ENCODE measurements around the gene TMEM255B. TPM values are rescaled to one million over a fixed set of nuclear protein-coding genes. Genes with fewer than 3 reads are reported as not detected.
A peak's percentile ranks its signal among the peaks of the same experiment; 100 is the strongest.
"Not testable (repeated sequence)": the region's sequence is repeated elsewhere in the genome, so short reads cannot be mapped to it uniquely, and the experiment has no call there.

TMEM255B gene
- 2.7 TPM for total RNA-seq

- DNase-seq, result peak; percentile 84
Measured at GRCh38 chr13:113758651-113759524, at the start of gene TMEM255B. TMEM255B (plus strand) TSS chr13:113759226; CDS start chr13:113759270, 44 bp downstream.

- no peak for DNase-seq
Measured at GRCh38 chr13:113722921-113723320, 36.1 kb upstream of the TMEM255B start.

GRCh38 chr13:113723410-113724015 lies 35.5 kb upstream of the TMEM255B start:
- no peak for DNase-seq

GRCh38 chr13:113724016-113724758 lies 34.8 kb upstream of the TMEM255B start:
- DNase-seq, result no peak

- DNase-seq, result peak; percentile 85
Measured at GRCh38 chr13:113724780-113725315, 34.2 kb upstream of the TMEM255B start.

- not testable (repeated sequence) for DNase-seq
Measured at GRCh38 chr13:113725329-113726105, 33.5 kb upstream of the TMEM255B start.

- peak; percentile 39 for DNase-seq
Measured at GRCh38 chr13:113726106-113726821, 32.8 kb upstream of the TMEM255B start.

- DNase-seq, result no peak
Measured at GRCh38 chr13:113726961-113727411, 32.0 kb upstream of the TMEM255B start.

- no peak for DNase-seq
Measured at GRCh38 chr13:113728571-113729054, 30.4 kb upstream of the TMEM255B start.

GRCh38 chr13:113729187-113730019 lies 29.6 kb upstream of the TMEM255B start:
- peak; percentile 87 for DNase-seq

- DNase-seq, result no peak
Measured at GRCh38 chr13:113730258-113730691, 28.8 kb upstream of the TMEM255B start.

- no peak for DNase-seq
Measured at GRCh38 chr13:113730831-113731191, 28.2 kb upstream of the TMEM255B start.

- DNase-seq, result no peak
Measured at GRCh38 chr13:113731192-113732175, 27.5 kb upstream of the TMEM255B start.

GRCh38 chr13:113732176-113732960 lies 26.7 kb upstream of the TMEM255B start:
- DNase-seq, result no peak

GRCh38 chr13:113732961-113733950 lies 25.8 kb upstream of the TMEM255B start:
- DNase-seq, result no peak

- no peak for DNase-seq
Measured at GRCh38 chr13:113734099-113734825, 24.8 kb upstream of the TMEM255B start.

Data from tongue (tissue), 2 donors.